Panc1 (cell line): ENCODE measurements around the gene OAS2. TPM values are rescaled to one million over a fixed set of nuclear protein-coding genes. Genes with fewer than 3 reads are reported as not detected.

ENCODE experiments used
- ATAC-seq: fragments of 200-7000 bp; cut with Tn5 transposase; 2 replicates; pipeline ENCODE4 v1.9.1; 2020; ENCODE audit warnings: mild to moderate bottlenecking, moderate library complexity
- BruUV-seq: library from RNA; stranded (reverse); fragments of 400-500 nt; replicated peaks from 2 replicates; lab custom pipeline; 2021; lab: Mats Ljungman, UMichigan
- CTCF ChIA-PET: fragments of 300-600 bp; sonication (Branson Sonifier 250); formaldehyde crosslinking; loops from one replicate; lab custom pipeline; 2022; ENCODE audit warnings: antibody characterized with exemption; lab: Charles Lee
- POLR2A ChIA-PET: fragments of 300-600 bp; sonication (Branson Sonifier 250); formaldehyde crosslinking; loops from one replicate; lab custom pipeline; 2022; ENCODE audit warnings: antibody characterized with exemption; lab: Charles Lee
- DNase-seq: peaks from one replicate; pipeline ENCODE4 v3.0.0-alpha.2; 2010; ENCODE audit warnings: low read depth, low spot score
- H3K27ac ChIP-seq: 2 replicates; pipeline ENCODE4 v1.5.1; 2011; ENCODE audit warnings: mild to moderate bottlenecking, low read length, inconsistent platforms
- H3K27me3 ChIP-seq: fragments of 200-500 bp; sonication (Bioruptor generic); 2 replicates; pipeline ENCODE4 v1.6.0; 2014; ENCODE audit warnings: low read length, inconsistent platforms; ENCODE audit not compliant: control insufficient read depth, insufficient read depth
- H3K36me3 ChIP-seq: fragments of 200-500 bp; sonication (Bioruptor generic); 2 replicates; pipeline ENCODE4 v1.5.1; 2014; ENCODE audit warnings: inconsistent platforms, mild to moderate bottlenecking, low read length, moderate library complexity; ENCODE audit not compliant: control insufficient read depth, insufficient read depth
- H3K4me1 ChIP-seq: 2 replicates; pipeline ENCODE4 v1.5.1; 2011; ENCODE audit warnings: inconsistent platforms, mild to moderate bottlenecking, low read length, moderate library complexity; ENCODE audit not compliant: control insufficient read depth, insufficient read depth
- H3K4me3 ChIP-seq, 2 experiments: 2 replicates each; pipeline ENCODE4 v1.5.1; 2011 to 2012; ENCODE audit warnings: low read depth in 2 of 2, low read length in 2 of 2, mild to moderate bottlenecking in 2 of 2, inconsistent platforms in 1 of 2, moderate library complexity in 1 of 2
- H3K9me3 ChIP-seq: fragments of 200-500 bp; sonication (Bioruptor generic); 2 replicates; pipeline ENCODE4 v1.5.1; 2014; ENCODE audit warnings: low read depth, mild to moderate bottlenecking, inconsistent platforms, low read length, moderate library complexity; ENCODE audit not compliant: control insufficient read depth, insufficient read depth
- POLR2AphosphoS5 ChIP-seq: IDR thresholded peaks from 2 replicates; pipeline ENCODE4 v1.6.1; 2012; ENCODE audit warnings: mild to moderate bottlenecking, low read depth, low read length, moderate library complexity
- REST ChIP-seq, 2 experiments: IDR thresholded peaks; 2 replicates each; pipeline ENCODE4 v1.6.1; 2011 to 2012; ENCODE audit warnings: low read depth in 2 of 2, control low read depth in 1 of 2, low read length in 1 of 2, mild to moderate bottlenecking in 1 of 2, moderate library complexity in 1 of 2; ENCODE audit not compliant: insufficient read depth in 1 of 2
- SIN3A ChIP-seq: IDR thresholded peaks from 2 replicates; pipeline ENCODE4 v1.6.1; 2012; ENCODE audit warnings: low read depth, mild to moderate bottlenecking, low read length, moderate library complexity, borderline replicate concordance; ENCODE audit not compliant: insufficient read depth
- TCF7L2 ChIP-seq: IDR thresholded peaks from 2 replicates; pipeline ENCODE4 v1.6.1; 2011; ENCODE audit warnings: mild to moderate bottlenecking, low read depth, low read length, inconsistent platforms
- in situ Hi-C: cut with HindIII; loops from 2 replicates; pipeline ENCODE4 v1.10.0; 2016; ENCODE audit warnings: low sequenced_read_pairs, low pct_unique_long_range_greater_than_20kb
- intact Hi-C: fragments of 100-400 bp; cut with micrococcal nuclease; formaldehyde crosslinking; loops from one replicate; pipeline ENCODE4 v1.10.0; 2022; ENCODE audit not compliant: unreplicated experiment
- total RNA-seq: library from RNA; stranded (reverse); gene quantifications from one replicate; pipeline ENCODE4 v1.2.1, GENCODE V29; 2021; ENCODE audit not compliant: unreplicated experiment
- TF ChIP-seq, protein P1 (sequence below): fragments of 450-650 bp; IDR thresholded peaks from 2 replicates; pipeline ENCODE4 v1.5.1; 2017; ENCODE audit warnings: mild to moderate bottlenecking

The OAS2 gene
- total RNA-seq, 1 experiment from 2014 or later: 2.7 TPM

DNA sequence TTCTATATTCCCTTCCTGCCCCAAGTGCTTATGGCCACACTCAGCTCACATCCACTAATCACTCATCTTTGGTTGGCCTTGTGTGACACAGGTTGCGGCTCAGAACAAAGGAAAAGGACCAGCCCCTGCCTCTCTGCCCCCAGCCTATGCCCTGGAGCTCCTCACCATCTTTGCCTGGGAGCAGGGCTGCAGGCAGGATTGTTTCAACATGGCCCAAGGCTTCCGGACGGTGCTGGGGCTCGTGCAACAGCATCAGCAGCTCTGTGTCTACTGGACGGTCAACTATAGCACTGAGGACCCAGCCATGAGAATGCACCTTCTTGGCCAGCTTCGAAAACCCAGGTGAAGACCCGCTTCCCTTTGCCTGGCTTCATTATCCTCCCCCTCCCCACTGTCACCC, 15.8 kb upstream of the OAS2 start:
- ATAC-seq (no peak), DNase-seq (no peak)
- ChIA-PET POLR2A (no interaction called here), CTCF (no interaction called here)
- intact Hi-C loops: no loop called here
- in situ Hi-C loops: no loop called here
- BruUV-seq: no TSS peak
- Histone ChIP-seq H3K9me3 (no peaks in the 10 kb centered on the region), H3K4me3 (no peak overlapping the region), H3K36me3 (no peaks in the 10 kb centered on the region), H3K4me1 (no peaks in the 10 kb centered on the region), H3K27me3 (no peaks in the 10 kb centered on the region), H3K27ac (no peak overlapping the region)
- TF ChIP-seq SIN3A (no peak), REST (IDR thresholded peaks at IDR 0.05; ENCODE audit: insufficient read depth in 1 of 2, low read depth in 2 of 2, low read length in 1 of 2) (no peak), POLR2AphosphoS5 (no peak), TCF7L2 (no peak)
- TF ChIP-seq, protein P1, sequence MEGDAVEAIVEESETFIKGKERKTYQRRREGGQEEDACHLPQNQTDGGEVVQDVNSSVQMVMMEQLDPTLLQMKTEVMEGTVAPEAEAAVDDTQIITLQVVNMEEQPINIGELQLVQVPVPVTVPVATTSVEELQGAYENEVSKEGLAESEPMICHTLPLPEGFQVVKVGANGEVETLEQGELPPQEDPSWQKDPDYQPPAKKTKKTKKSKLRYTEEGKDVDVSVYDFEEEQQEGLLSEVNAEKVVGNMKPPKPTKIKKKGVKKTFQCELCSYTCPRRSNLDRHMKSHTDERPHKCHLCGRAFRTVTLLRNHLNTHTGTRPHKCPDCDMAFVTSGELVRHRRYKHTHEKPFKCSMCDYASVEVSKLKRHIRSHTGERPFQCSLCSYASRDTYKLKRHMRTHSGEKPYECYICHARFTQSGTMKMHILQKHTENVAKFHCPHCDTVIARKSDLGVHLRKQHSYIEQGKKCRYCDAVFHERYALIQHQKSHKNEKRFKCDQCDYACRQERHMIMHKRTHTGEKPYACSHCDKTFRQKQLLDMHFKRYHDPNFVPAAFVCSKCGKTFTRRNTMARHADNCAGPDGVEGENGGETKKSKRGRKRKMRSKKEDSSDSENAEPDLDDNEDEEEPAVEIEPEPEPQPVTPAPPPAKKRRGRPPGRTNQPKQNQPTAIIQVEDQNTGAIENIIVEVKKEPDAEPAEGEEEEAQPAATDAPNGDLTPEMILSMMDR: no peak

GRCh38 chr12:112963227-112963861, 15.0 kb upstream of the OAS2 start:
- ATAC-seq (no peak), DNase-seq (no peak)
- H3K4me3 ChIP-seq: no peak overlapping the region
- ChIA-PET CTCF (no interaction called here), POLR2A (no interaction called here)
- TF ChIP-seq SIN3A (no peak), TCF7L2 (no peak), POLR2AphosphoS5 (no peak), REST (IDR thresholded peaks at IDR 0.05; ENCODE audit: insufficient read depth in 1 of 2, low read depth in 2 of 2, low read length in 1 of 2) (no peak)
- TF ChIP-seq, protein P1: no peak
- in situ Hi-C loops: no loop called here
- no peaks in the 10 kb centered on the region for H3K9me3 ChIP-seq
- BruUV-seq: no TSS peak
- H3K36me3 ChIP-seq: no peaks in the 10 kb centered on the region
- no peaks in the 10 kb centered on the region for H3K27me3 ChIP-seq
- H3K27ac ChIP-seq: no peak overlapping the region
- H3K4me1 ChIP-seq: no peaks in the 10 kb centered on the region
- intact Hi-C loops: no loop called here
